ENCODE measurements around the gene CFAP119.

GRCh38 chr16:30760577-30761426, 1.1 kb downstream of the CFAP119 start:
- no peak for TF ChIP-seq JUN (IDR thresholded peaks at IDR 0.05; ENCODE audit: borderline replicate concordance, insufficient read depth, insufficient read length, low read depth)
- TF ChIP-seq EZH2 (IDR thresholded peaks at IDR 0.05; ENCODE audit: borderline replicate concordance, low read depth, low read length, severe bottlenecking): no peak
- no peak for TF ChIP-seq POLR2A (IDR thresholded peaks at IDR 0.05; ENCODE audit: low read depth, low read length)
- no peak for TF ChIP-seq CTCF (IDR thresholded peaks at IDR 0.05; ENCODE audit: extremely low read depth in 1 of 2, insufficient read depth in 1 of 2, low read depth in 1 of 2, low read length in 2 of 2)
- TF ChIP-seq FOS (IDR thresholded peaks at IDR 0.05; ENCODE audit: borderline replicate concordance, insufficient read depth, low read length): no peak
- TF ChIP-seq POLR2AphosphoS5 (IDR thresholded peaks at IDR 0.05; ENCODE audit: insufficient read depth, low read depth, low read length): no peak
- no peak for TF ChIP-seq MAX (IDR thresholded peaks at IDR 0.05; ENCODE audit: insufficient read depth, insufficient read length)

All from endothelial cell of umbilical vein (primary cell).